HG03565 (cell line): Measurements from ENCODE around the gene APBB1.

Experiments
- ATAC-seq: cut with Tn5 transposase; IDR thresholded peaks from one replicate; pipeline ENCODE4 v1.9.1; 2021; ENCODE audit warnings: mild to moderate bottlenecking, moderate library complexity; ENCODE audit not compliant: unreplicated experiment

Gene APBB1

GRCh38 chr11:6417907-6418556 is 862 bp downstream of the APBB1 start:
- no peak for ATAC-seq

- ATAC-seq: no peak
Observed at GRCh38 chr11:6415797-6416196, 3.1 kb downstream of the APBB1 start.

GRCh38 chr11:6414874-6415328 is 4.0 kb downstream of the APBB1 start:
- ATAC-seq: no peak

- no peak for ATAC-seq
Observed at GRCh38 chr11:6413791-6414201, 5.1 kb downstream of the APBB1 start.

- ATAC-seq: no peak
Observed at GRCh38 chr11:6411594-6412031, 7.3 kb downstream of the APBB1 start.

- ATAC-seq: no peak
Observed at GRCh38 chr11:6410695-6411430, 8.0 kb downstream of the APBB1 start.

GRCh38 chr11:6406370-6406769 is 12.5 kb downstream of the APBB1 start:
- no peak for ATAC-seq

- ATAC-seq: no peak
Observed at GRCh38 chr11:6405846-6406245, 13.0 kb downstream of the APBB1 start.

GRCh38 chr11:6405052-6405667 is 13.7 kb downstream of the APBB1 start:
- ATAC-seq: no peak

- ATAC-seq: no peak
Observed at GRCh38 chr11:6404342-6405051, 14.4 kb downstream of the APBB1 start.

- no peak for ATAC-seq
Observed at GRCh38 chr11:6403539-6403938, 15.4 kb downstream of the APBB1 start.

- peak; percentile 92 for ATAC-seq
Observed at GRCh38 chr11:6402561-6402981, 16.3 kb downstream of the APBB1 start.

GRCh38 chr11:6402061-6402470 is 16.8 kb downstream of the APBB1 start:
- ATAC-seq: peak; percentile 36

- no peak for ATAC-seq
Observed at GRCh38 chr11:6401464-6401863, 17.4 kb downstream of the APBB1 start.

- no peak for ATAC-seq
Observed at GRCh38 chr11:6400431-6401345, 18.2 kb downstream of the APBB1 start.

GRCh38 chr11:6397636-6398035 is 21.3 kb downstream of the APBB1 start:
- no peak for ATAC-seq

GRCh38 chr11:6397156-6397555 is 21.7 kb downstream of the APBB1 start:
- no peak for ATAC-seq

GRCh38 chr11:6395470-6396060 is 23.3 kb downstream of the APBB1 start:
- no peak for ATAC-seq

- no peak for ATAC-seq
Observed at GRCh38 chr11:6393989-6394670, 24.8 kb downstream of the APBB1 start.
